ENCODE data around the gene GAS5.

The GAS5 gene

DNA sequence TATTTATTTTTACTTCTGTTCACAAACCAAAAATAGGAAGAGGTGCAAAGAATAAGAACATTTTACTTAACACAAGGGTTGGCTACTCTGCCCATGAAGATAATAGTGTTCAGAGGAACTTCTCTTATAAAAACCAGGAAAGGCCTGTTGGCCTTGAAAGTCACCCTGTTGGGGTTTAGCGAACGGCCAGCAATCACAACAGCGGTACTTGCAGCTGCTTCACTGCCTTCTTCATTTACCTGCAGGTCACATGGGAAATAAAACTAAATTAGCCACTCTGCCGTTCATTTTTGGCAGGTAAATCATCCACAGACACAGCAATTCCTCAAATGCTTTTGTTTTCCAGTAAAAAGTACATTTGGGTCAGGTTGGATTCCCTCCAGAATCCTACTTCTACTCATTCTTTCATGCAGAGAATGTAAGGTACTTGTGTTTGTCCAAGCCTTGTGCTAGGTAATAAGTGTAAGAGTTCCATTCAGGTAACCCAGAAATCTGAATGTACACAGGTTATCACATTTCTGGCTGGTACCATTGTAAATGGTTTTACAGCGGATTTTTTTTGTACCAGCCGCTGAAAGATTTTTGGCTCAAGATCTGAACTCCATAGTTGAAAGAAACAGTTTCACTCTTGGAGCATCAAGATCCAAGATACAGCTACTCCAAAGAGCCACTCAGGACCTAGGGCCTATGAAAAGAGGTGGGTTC lies 36.2 kb upstream of the GAS5 start:
- ChIA-PET CTCF (interaction anchor here (0.9 kb wide), 1 partner anchor 10 kb away, joined by 3 read pairs; no protein-coding TSS in a partner anchor), POLR2A (no interaction called here)
- TF ChIP-seq, protein P1, sequence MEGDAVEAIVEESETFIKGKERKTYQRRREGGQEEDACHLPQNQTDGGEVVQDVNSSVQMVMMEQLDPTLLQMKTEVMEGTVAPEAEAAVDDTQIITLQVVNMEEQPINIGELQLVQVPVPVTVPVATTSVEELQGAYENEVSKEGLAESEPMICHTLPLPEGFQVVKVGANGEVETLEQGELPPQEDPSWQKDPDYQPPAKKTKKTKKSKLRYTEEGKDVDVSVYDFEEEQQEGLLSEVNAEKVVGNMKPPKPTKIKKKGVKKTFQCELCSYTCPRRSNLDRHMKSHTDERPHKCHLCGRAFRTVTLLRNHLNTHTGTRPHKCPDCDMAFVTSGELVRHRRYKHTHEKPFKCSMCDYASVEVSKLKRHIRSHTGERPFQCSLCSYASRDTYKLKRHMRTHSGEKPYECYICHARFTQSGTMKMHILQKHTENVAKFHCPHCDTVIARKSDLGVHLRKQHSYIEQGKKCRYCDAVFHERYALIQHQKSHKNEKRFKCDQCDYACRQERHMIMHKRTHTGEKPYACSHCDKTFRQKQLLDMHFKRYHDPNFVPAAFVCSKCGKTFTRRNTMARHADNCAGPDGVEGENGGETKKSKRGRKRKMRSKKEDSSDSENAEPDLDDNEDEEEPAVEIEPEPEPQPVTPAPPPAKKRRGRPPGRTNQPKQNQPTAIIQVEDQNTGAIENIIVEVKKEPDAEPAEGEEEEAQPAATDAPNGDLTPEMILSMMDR (IDR thresholded peaks at IDR 0.05; ENCODE audit: insufficient read depth, low read length, missing control alignments), result no peak
- H3K4me3 ChIP-seq (ENCODE audit: low read depth, low read length), result no peak overlapping the region
- DNase-seq (ENCODE audit: low read depth, low spot score), result no peak

DNA sequence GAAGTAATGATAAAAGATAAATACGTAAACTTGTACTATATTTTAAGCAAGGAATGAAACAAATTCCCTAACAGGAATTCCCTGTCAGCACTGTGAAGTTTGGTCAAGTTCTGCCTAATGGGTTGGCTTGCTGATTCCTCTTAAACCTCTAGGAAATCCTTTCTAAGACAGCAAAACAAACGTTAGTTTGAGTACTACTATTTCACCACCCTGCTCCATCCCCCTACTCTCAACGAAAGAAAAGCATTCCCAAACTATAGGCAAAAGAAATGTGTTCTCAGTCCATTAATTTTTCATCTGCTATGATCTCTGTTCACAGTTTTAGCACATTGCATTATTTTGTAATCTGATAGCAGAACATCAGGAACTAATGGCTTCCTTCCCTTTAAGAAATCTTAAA lies 33.2 kb upstream of the GAS5 start:
- TF ChIP-seq, protein P1 (IDR thresholded peaks at IDR 0.05; ENCODE audit: insufficient read depth, low read length, missing control alignments), result no peak
- CTCF ChIA-PET, result no interaction called here
- POLR2A ChIA-PET, result no interaction called here
- H3K4me3 ChIP-seq (ENCODE audit: low read depth, low read length), result no peak overlapping the region
- no peak for DNase-seq (ENCODE audit: low read depth, low spot score)

DNA sequence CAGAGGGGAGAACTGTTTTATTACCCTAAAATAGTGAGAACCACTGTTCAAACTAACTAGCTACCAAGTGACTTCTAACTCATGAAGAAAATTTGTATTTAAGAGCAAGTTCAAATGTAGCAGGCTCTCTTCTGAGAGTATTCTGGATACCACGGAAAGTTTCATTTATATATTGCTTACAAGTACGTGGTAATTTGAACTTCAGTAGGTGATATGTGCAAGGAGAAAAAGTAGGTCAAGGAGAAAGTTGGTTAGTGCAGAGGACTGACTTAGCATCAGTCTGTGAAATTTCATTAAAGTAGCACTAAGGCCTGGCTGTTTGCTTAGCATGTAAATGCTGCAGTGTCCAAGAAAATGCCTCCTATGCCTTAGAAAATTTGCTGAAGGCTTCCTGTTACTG lies 32.6 kb upstream of the GAS5 start:
- TF ChIP-seq, protein P1 (IDR thresholded peaks at IDR 0.05; ENCODE audit: insufficient read depth, low read length, missing control alignments), result no peak
- ChIA-PET POLR2A (no interaction called here), CTCF (no interaction called here)
- DNase-seq (ENCODE audit: low read depth, low spot score), result no peak
- no peak overlapping the region for H3K4me3 ChIP-seq (ENCODE audit: low read depth, low read length)

DNA sequence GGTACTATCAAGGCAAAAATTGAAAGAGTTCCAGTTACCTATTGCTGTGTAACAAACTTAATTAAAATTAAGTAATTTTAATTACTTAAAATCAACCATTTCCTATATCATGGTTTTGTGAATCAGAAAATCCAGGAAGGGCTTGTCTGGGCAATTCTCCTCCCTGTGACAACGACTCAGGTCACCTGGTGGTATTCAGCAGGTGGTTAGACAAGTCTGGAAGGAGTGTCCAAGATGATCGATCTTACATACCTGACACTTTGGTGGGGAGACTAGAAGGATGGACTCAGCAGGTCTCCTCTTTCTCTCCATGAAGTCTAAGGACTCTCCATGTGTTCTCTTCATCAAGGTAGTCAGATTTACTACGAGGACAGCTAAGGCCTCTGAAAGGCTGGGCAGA lies 26.4 kb upstream of the GAS5 start:
- ChIA-PET POLR2A (no interaction called here), CTCF (no interaction called here)
- no peak for DNase-seq (ENCODE audit: low read depth, low spot score)
- H3K4me3 ChIP-seq (ENCODE audit: low read depth, low read length), result no peak overlapping the region
- TF ChIP-seq, protein P1 (IDR thresholded peaks at IDR 0.05; ENCODE audit: insufficient read depth, low read length, missing control alignments), result no peak

DNA sequence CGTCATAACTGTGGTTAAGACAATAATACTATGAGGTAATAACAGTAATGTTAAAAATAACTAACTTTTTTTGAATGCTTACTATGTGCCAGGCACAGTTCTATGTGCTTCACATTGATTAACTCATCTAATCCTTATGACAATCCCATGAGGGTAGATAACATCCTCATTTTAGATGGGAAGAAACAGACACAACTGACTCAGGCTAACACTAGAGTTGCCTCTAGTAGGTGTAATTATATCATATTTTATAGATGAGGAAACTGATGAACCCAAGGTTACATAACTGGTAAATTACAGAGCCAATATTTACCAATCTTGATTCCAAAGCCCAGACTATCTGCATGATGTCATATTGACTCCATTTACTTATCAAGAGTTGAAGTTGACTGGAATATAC lies 25.8 kb upstream of the GAS5 start:
- CTCF ChIA-PET, result no interaction called here
- no peak for DNase-seq (ENCODE audit: low read depth, low spot score)
- no peak overlapping the region for H3K4me3 ChIP-seq (ENCODE audit: low read depth, low read length)
- TF ChIP-seq, protein P1 (IDR thresholded peaks at IDR 0.05; ENCODE audit: insufficient read depth, low read length, missing control alignments), result no peak
- POLR2A ChIA-PET, result no interaction called here

DNA sequence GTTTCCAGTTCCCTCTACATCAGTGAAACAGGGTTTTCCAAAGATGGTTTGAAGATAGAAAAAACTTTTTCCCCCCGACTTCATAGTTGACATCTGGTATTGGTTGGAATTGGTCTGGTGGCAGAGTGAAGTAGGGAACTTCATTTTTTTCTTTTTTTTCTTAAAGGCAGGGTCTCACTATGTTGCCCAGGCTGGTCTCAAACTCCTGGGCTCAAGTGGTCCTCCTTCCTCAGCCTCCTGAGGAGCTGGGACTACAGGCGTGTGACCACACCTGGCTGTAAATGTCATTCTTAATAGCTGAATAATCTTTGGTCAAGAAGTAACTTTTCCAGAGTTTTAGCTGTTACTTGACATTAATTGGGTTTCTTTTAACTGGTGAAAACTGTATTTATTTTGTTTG lies 22.1 kb upstream of the GAS5 start:
- no peak for DNase-seq (ENCODE audit: low read depth, low spot score)
- POLR2A ChIA-PET, result no interaction called here
- TF ChIP-seq, protein P1 (IDR thresholded peaks at IDR 0.05; ENCODE audit: insufficient read depth, low read length, missing control alignments), result no peak
- no peak overlapping the region for H3K4me3 ChIP-seq (ENCODE audit: low read depth, low read length)
- CTCF ChIA-PET, result interaction anchor here (1.7 kb wide), 1 partner anchor 24 kb away, joined by 4 read pairs; no protein-coding TSS in a partner anchor

Data from AG04449 (cell line).